B cell (primary cell): ENCODE data around the gene TCERG1L. TPM values are rescaled to one million over a fixed set of nuclear protein-coding genes. Genes with fewer than 3 reads are reported as not detected.

ENCODE experiments used
- ATAC-seq: fragments of 200-7000 bp; cut with Tn5 transposase; one replicate; pipeline ENCODE4 v1.10.0; 2021; ENCODE audit warnings: low read depth, mild to moderate bottlenecking, moderate number of reproducible peaks, moderate library complexity
- CTCF ChIA-PET: fragments of 350-600 bp; sonication (Branson Sonifier 250); formaldehyde crosslinking; loops from one replicate; lab custom pipeline; 2021; ENCODE audit warnings: antibody characterized with exemption, inconsistent platforms; lab: Charles Lee
- POLR2A ChIA-PET: fragments of 350-600 bp; sonication (Branson Sonifier 250); formaldehyde crosslinking; loops from one replicate; lab custom pipeline; 2021; ENCODE audit warnings: antibody characterized with exemption; lab: Charles Lee
- DNase-seq: peaks from one replicate; pipeline ENCODE4 v3.0.0; 2013
- H2AFZ ChIP-seq: 2 replicates; pipeline ENCODE4 v1.6.1; 2012; ENCODE audit warnings: mild to moderate bottlenecking, low read depth, low read length; ENCODE audit not compliant: insufficient read depth, poor library complexity, severe bottlenecking
- H3K27ac ChIP-seq, 2 donors: 1 replicate in 1 of 2; 2 replicates in 1 of 2; pipeline ENCODE4 v1.5.1; 2012 to 2013; ENCODE audit warnings: low read length in 2 of 2, mild to moderate bottlenecking in 2 of 2, moderate library complexity in 1 of 2
- H3K27me3 ChIP-seq, 4 experiments: fragments of 200-600 bp in 1 of 4; sonication (generic) in 1 of 4; replicated peaks in 1 of 4; 1 replicate in 2 of 4; 2 replicates in 2 of 4; pipeline versions ENCODE4 v1.6.1 to v1.7.0; 2013 to 2016; ENCODE audit warnings: low read length in 3 of 4, mild to moderate bottlenecking in 2 of 4, mixed read lengths in 1 of 4, moderate library complexity in 1 of 4; ENCODE audit not compliant: insufficient read depth in 4 of 4, control insufficient read depth in 3 of 4; ENCODE audit errors: control extremely low read depth in 1 of 4
- H3K36me3 ChIP-seq, 2 experiments: replicated peaks in 1 of 2; 1 replicate in 1 of 2; 2 replicates in 1 of 2; pipeline versions ENCODE4 v1.6.1 to v1.7.1; 2013; ENCODE audit warnings: low read length in 1 of 2; ENCODE audit not compliant: insufficient read depth in 2 of 2, control insufficient read depth in 1 of 2; ENCODE audit errors: control extremely low read depth in 1 of 2, extremely low read depth in 1 of 2
- H3K4me1 ChIP-seq, 2 donors: fragments of 200-600 bp in 1 of 2; sonication (generic) in 1 of 2; 1 replicate in 1 of 2; 2 replicates in 1 of 2; pipeline versions ENCODE4 v1.5.1 to v1.6.1; 2013 to 2017; ENCODE audit warnings: low read length in 2 of 2; ENCODE audit not compliant: control insufficient read depth in 2 of 2, insufficient read depth in 2 of 2
- H3K4me2 ChIP-seq: replicated peaks from 2 replicates; pipeline ENCODE3; 2012; ENCODE audit warnings: mild to moderate bottlenecking, low read depth, low read length; ENCODE audit not compliant: poor library complexity, severe bottlenecking
- H3K4me3 ChIP-seq, 5 experiments: fragments of 200-600 bp in 1 of 5; sonication (generic) in 1 of 5; 1 replicate in 3 of 5; 2 replicates in 2 of 5; pipeline versions ENCODE4 v1.5.1 to v1.7.0; 2011 to 2016; ENCODE audit warnings: low read length in 4 of 5, mild to moderate bottlenecking in 4 of 5, low read depth in 2 of 5, control low read depth in 1 of 5, moderate library complexity in 1 of 5; ENCODE audit not compliant: insufficient read depth in 1 of 5; ENCODE audit errors: control extremely low read depth in 1 of 5, extremely low read depth in 1 of 5
- H3K79me2 ChIP-seq: fragments of 200-600 bp; sonication (generic); one replicate; pipeline ENCODE4 v1.6.0; 2016; ENCODE audit warnings: low read length; ENCODE audit not compliant: control insufficient read depth, insufficient read depth
- H3K9ac ChIP-seq: fragments of 200-600 bp; sonication (generic); 2 replicates; pipeline ENCODE4 v1.6.1; 2017; ENCODE audit warnings: mild to moderate bottlenecking, low read length, moderate library complexity
- H3K9me3 ChIP-seq, 3 donors: one replicate each; pipeline versions ENCODE4 v1.6.1 to v1.7.1; 2013; ENCODE audit warnings: low read length in 2 of 3; ENCODE audit not compliant: control insufficient read depth in 2 of 3, insufficient read depth in 1 of 3; ENCODE audit errors: control extremely low read depth in 1 of 3
- H4K20me1 ChIP-seq: 2 replicates; pipeline ENCODE4 v1.6.0; 2012; ENCODE audit warnings: mild to moderate bottlenecking, low read length; ENCODE audit not compliant: insufficient read depth, control insufficient read depth, poor library complexity, severe bottlenecking
- H3K27ac Mint-ChIP-seq: one replicate; pipeline ENCODE4 v1.8.0; 2021; ENCODE audit warnings: mixed read lengths
- H3K27me3 Mint-ChIP-seq: one replicate; pipeline ENCODE4 v1.8.0; 2021; ENCODE audit warnings: mixed read lengths
- H3K4me1 Mint-ChIP-seq: one replicate; pipeline ENCODE4 v1.8.0; 2021; ENCODE audit warnings: mixed read lengths
- H3K4me3 Mint-ChIP-seq: one replicate; pipeline ENCODE4 v1.8.0; 2021; ENCODE audit warnings: mixed read lengths
- H3K9me3 Mint-ChIP-seq: one replicate; pipeline ENCODE4 v1.8.0; 2022; ENCODE audit warnings: mixed read lengths; ENCODE audit not compliant: insufficient read depth
- CTCF ChIP-seq: fragments of 200-600 bp; IDR thresholded peaks from one replicate; pipeline ENCODE4 v1.8.0; 2022; ENCODE audit warnings: antibody characterized with exemption, mild to moderate bottlenecking
- EZH2 ChIP-seq: IDR thresholded peaks from 2 replicates; pipeline ENCODE4 v1.6.1; 2012; ENCODE audit warnings: borderline replicate concordance, low read depth, mild to moderate bottlenecking, moderate library complexity, low read length; ENCODE audit not compliant: insufficient read depth, poor library complexity, severe bottlenecking
- WGBS: methylation state at CpG from one replicate; pipeline ENCODE4 v1.1.5; 2013; ENCODE audit warnings: missing lambda C conversion rate; ENCODE audit not compliant: insufficient coverage; 5-methylcytosine and 5-hydroxymethylcytosine counted together
- intact Hi-C: fragments of 100-400 bp; cut with micrococcal nuclease; formaldehyde crosslinking; loops from one replicate; pipeline ENCODE4 v1.10.0; 2022
- polyA plus RNA-seq: library from polyadenylated mRNA; depleted of rRNA; stranded (reverse); fragments of >200 nt; gene quantifications from 2 replicates; pipeline ENCODE4 v1.2.3, GENCODE V29; 2012
- total RNA-seq, 2 donors: library from RNA; stranded (reverse); fragments of 120-200 nt in 1 of 2; gene quantifications; 1 replicate in 1 of 2; 2 replicates in 1 of 2; pipeline versions ENCODE4 v1.2.3 to v1.2.4, GENCODE V29; 2013 to 2022

TCERG1L gene
- total and polyA plus RNA-seq, 2 donors (not counting 1 experiment from before 2014, with no cell fraction given) = 0.10 TPM; not detected in 1

DNA sequence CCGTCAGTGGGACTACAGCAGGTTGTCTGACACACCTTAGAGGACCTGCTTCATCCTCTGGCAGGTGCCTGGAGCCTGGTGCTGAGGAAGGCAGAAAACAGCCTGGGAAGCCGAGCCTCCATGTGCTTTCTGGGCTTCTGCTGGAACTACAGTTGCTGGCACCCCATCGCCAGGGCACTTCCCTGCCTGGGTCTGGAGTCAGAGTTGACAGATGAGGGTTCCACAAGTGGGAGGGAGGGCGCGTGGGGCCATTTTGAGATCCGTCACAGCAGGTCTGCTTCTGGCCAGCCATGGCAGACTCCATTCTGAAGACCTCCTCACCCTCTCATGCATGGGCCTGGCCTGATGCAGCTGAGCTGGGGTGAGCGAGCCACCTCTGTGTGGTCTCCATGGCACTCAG is 33.2 kb upstream of the TCERG1L start:
- ATAC-seq (no peak), DNase-seq (no peak)
- Histone ChIP-seq H3K4me3 (no peak overlapping the region), H3K36me3 (no peaks in the 10 kb centered on the region), H3K79me2 (no peaks in the 10 kb centered on the region), H3K9me3 (peaks cover 0 to 24% (median 0%) of the 10 kb centered on the region in 3 donors), H3K27me3 (no peaks in the 10 kb centered on the region), H2AFZ (no peak overlapping the region), H4K20me1 (no peaks in the 10 kb centered on the region), H3K4me2 (no peak overlapping the region), H3K27ac (no peak overlapping the region), H3K9ac (no peak overlapping the region), H3K4me1 (no peaks in the 10 kb centered on the region)
- H3K4me1 Mint-ChIP-seq = no peaks in the 10 kb centered on the region
- CTCF ChIA-PET = no interaction called here
- no peak overlapping the region for H3K4me3 Mint-ChIP-seq
- TF ChIP-seq CTCF (no peak), EZH2 (no peak)
- POLR2A ChIA-PET = no interaction called here
- 90% methylated on average over 4 of the region's 7 CpGs for WGBS
- no peaks in the 10 kb centered on the region for H3K27me3 Mint-ChIP-seq
- no peaks in the 10 kb centered on the region for H3K9me3 Mint-ChIP-seq
- no peak overlapping the region for H3K27ac Mint-ChIP-seq
- intact Hi-C loops = no loop called here

DNA sequence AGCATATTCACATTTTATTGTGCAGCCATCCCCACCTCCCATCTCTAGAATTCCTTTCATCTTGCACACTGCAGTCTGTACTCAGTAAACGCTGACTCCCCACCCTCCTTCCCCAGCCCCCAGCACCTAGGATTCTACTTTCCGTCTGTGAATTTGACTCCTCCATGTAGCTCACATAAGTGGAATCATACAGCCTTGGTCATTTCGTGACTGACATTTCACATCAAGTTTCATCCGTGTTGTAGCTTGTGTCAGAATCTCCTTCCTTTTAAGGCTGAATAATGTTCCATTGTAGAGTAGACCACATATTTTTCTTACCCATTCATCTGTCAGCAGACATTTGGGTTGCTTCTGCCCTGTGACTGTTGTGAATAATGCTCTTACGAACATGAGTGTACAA is 26.2 kb upstream of the TCERG1L start:
- no peak overlapping the region for H3K4me3 Mint-ChIP-seq
- Histone ChIP-seq H2AFZ (no peak overlapping the region), H3K4me2 (no peak overlapping the region), H3K27me3 (no peaks in the 10 kb centered on the region), H3K4me3 (no peak overlapping the region), H3K27ac (no peak overlapping the region), H4K20me1 (no peaks in the 10 kb centered on the region), H3K9ac (no peak overlapping the region), H3K79me2 (no peaks in the 10 kb centered on the region), H3K36me3 (no peaks in the 10 kb centered on the region), H3K4me1 (no peaks in the 10 kb centered on the region), H3K9me3 (peaks cover 0 to under 1% (median 0%) of the 10 kb centered on the region in 3 donors)
- intact Hi-C loops = no loop called here
- peaks cover 4% of the 10 kb centered on the region for H3K9me3 Mint-ChIP-seq
- no peaks in the 10 kb centered on the region for H3K27me3 Mint-ChIP-seq
- no peak overlapping the region for H3K27ac Mint-ChIP-seq
- ChIA-PET CTCF (no interaction called here), POLR2A (no interaction called here)
- H3K4me1 Mint-ChIP-seq = no peaks in the 10 kb centered on the region
- TF ChIP-seq EZH2 (no peak), CTCF (no peak)
- no peak for ATAC-seq
- 92% methylated on average over 2 of the region's 5 CpGs for WGBS
- DNase-seq = no peak
